GM18867 (cell line): ENCODE measurements around the gene TMCO4.
"Not testable (repeated sequence)": the region's sequence is repeated elsewhere in the genome, so short reads cannot be mapped to it uniquely, and the experiment has no call there.

ENCODE experiments used
- ATAC-seq: cut with Tn5 transposase; IDR thresholded peaks from one replicate; pipeline ENCODE4 v1.9.1; 2021; ENCODE audit warnings: mild to moderate bottlenecking, moderate library complexity; ENCODE audit not compliant: unreplicated experiment

The TMCO4 gene

GRCh38 chr1:19799230-19800075 lies at the start of gene TMCO4:
Gene TMCO4, minus strand, starts transcription at chr1:19799916. Its CDS starts 19,158 bp downstream, at chr1:19780758.
- peak; percentile 62 for ATAC-seq

GRCh38 chr1:19849307-19849706 lies 49.6 kb upstream of the TMCO4 start:
- not testable (repeated sequence) for ATAC-seq

GRCh38 chr1:19847334-19847733 lies 47.6 kb upstream of the TMCO4 start:
- not testable (repeated sequence) for ATAC-seq

- no peak for ATAC-seq
These were observed 46.6 kb upstream of the TMCO4 start for GRCh38 chr1:19846338-19846737.

GRCh38 chr1:19845555-19845954 lies 45.8 kb upstream of the TMCO4 start:
- no peak for ATAC-seq

GRCh38 chr1:19844731-19845495 lies 45.2 kb upstream of the TMCO4 start:
- no peak for ATAC-seq

- no peak for ATAC-seq
These were observed 40.5 kb upstream of the TMCO4 start for GRCh38 chr1:19840228-19840627.

- ATAC-seq = no peak
These were observed 38.1 kb upstream of the TMCO4 start for GRCh38 chr1:19837866-19838265.

GRCh38 chr1:19835578-19835977 lies 35.9 kb upstream of the TMCO4 start:
- ATAC-seq = no peak

GRCh38 chr1:19831441-19831840 lies 31.7 kb upstream of the TMCO4 start:
- ATAC-seq = no peak

- ATAC-seq = no peak
These were observed 28.8 kb upstream of the TMCO4 start for GRCh38 chr1:19828546-19828945.

- no peak for ATAC-seq
These were observed 25.6 kb upstream of the TMCO4 start for GRCh38 chr1:19825298-19825697.

- no peak for ATAC-seq
These were observed 24.8 kb upstream of the TMCO4 start for GRCh38 chr1:19824541-19824940.

- no peak for ATAC-seq
These were observed 24.3 kb upstream of the TMCO4 start for GRCh38 chr1:19824036-19824435.

GRCh38 chr1:19819701-19820100 lies 20.0 kb upstream of the TMCO4 start:
- ATAC-seq = no peak

- ATAC-seq = no peak
These were observed 18.6 kb upstream of the TMCO4 start for GRCh38 chr1:19818324-19818723.

- no peak for ATAC-seq
These were observed 17.4 kb upstream of the TMCO4 start for GRCh38 chr1:19817160-19817559.

- not testable (repeated sequence) for ATAC-seq
These were observed 17.0 kb upstream of the TMCO4 start for GRCh38 chr1:19816737-19817086.

- no peak for ATAC-seq
These were observed 16.4 kb upstream of the TMCO4 start for GRCh38 chr1:19815801-19816736.

- no peak for ATAC-seq
These were observed 15.2 kb upstream of the TMCO4 start, which contains the start of gene RNF186 for GRCh38 chr1:19814681-19815503. Gene RNF186, minus strand, starts transcription at chr1:19815283. Its CDS starts 182 bp downstream, at chr1:19815101.
